Panc1 (cell line): ENCODE measurements around the gene USF1. TPM values are rescaled to one million over a fixed set of nuclear protein-coding genes. Genes with fewer than 3 reads are reported as not detected.

Experiments
- ATAC-seq: fragments of 200-7000 bp; cut with Tn5 transposase; 2 replicates; pipeline ENCODE4 v1.9.1; 2020; ENCODE audit warnings: mild to moderate bottlenecking, moderate library complexity
- BruUV-seq: library from RNA; stranded (reverse); fragments of 400-500 nt; replicated peaks from 2 replicates; lab custom pipeline; 2021; lab: Mats Ljungman, UMichigan
- CTCF ChIA-PET: fragments of 300-600 bp; sonication (Branson Sonifier 250); formaldehyde crosslinking; loops from one replicate; lab custom pipeline; 2022; ENCODE audit warnings: antibody characterized with exemption; lab: Charles Lee
- POLR2A ChIA-PET: fragments of 300-600 bp; sonication (Branson Sonifier 250); formaldehyde crosslinking; loops from one replicate; lab custom pipeline; 2022; ENCODE audit warnings: antibody characterized with exemption; lab: Charles Lee
- DNase-seq: peaks from one replicate; pipeline ENCODE4 v3.0.0-alpha.2; 2010; ENCODE audit warnings: low read depth, low spot score
- H3K27ac ChIP-seq: 2 replicates; pipeline ENCODE4 v1.5.1; 2011; ENCODE audit warnings: mild to moderate bottlenecking, low read length, inconsistent platforms
- H3K27me3 ChIP-seq: fragments of 200-500 bp; sonication (Bioruptor generic); 2 replicates; pipeline ENCODE4 v1.6.0; 2014; ENCODE audit warnings: low read length, inconsistent platforms; ENCODE audit not compliant: control insufficient read depth, insufficient read depth
- H3K36me3 ChIP-seq: fragments of 200-500 bp; sonication (Bioruptor generic); 2 replicates; pipeline ENCODE4 v1.5.1; 2014; ENCODE audit warnings: inconsistent platforms, mild to moderate bottlenecking, low read length, moderate library complexity; ENCODE audit not compliant: control insufficient read depth, insufficient read depth
- H3K4me1 ChIP-seq: 2 replicates; pipeline ENCODE4 v1.5.1; 2011; ENCODE audit warnings: inconsistent platforms, mild to moderate bottlenecking, low read length, moderate library complexity; ENCODE audit not compliant: control insufficient read depth, insufficient read depth
- H3K4me3 ChIP-seq, 2 experiments: 2 replicates each; pipeline ENCODE4 v1.5.1; 2011 to 2012; ENCODE audit warnings: low read depth in 2 of 2, low read length in 2 of 2, mild to moderate bottlenecking in 2 of 2, inconsistent platforms in 1 of 2, moderate library complexity in 1 of 2
- H3K9me3 ChIP-seq: fragments of 200-500 bp; sonication (Bioruptor generic); 2 replicates; pipeline ENCODE4 v1.5.1; 2014; ENCODE audit warnings: low read depth, mild to moderate bottlenecking, inconsistent platforms, low read length, moderate library complexity; ENCODE audit not compliant: control insufficient read depth, insufficient read depth
- CTCF ChIP-seq: fragments of 450-650 bp; IDR thresholded peaks from 2 replicates; pipeline ENCODE4 v1.5.1; 2017; ENCODE audit warnings: mild to moderate bottlenecking
- POLR2AphosphoS5 ChIP-seq: IDR thresholded peaks from 2 replicates; pipeline ENCODE4 v1.6.1; 2012; ENCODE audit warnings: mild to moderate bottlenecking, low read depth, low read length, moderate library complexity
- REST ChIP-seq, 2 experiments: IDR thresholded peaks; 2 replicates each; pipeline ENCODE4 v1.6.1; 2011 to 2012; ENCODE audit warnings: low read depth in 2 of 2, control low read depth in 1 of 2, low read length in 1 of 2, mild to moderate bottlenecking in 1 of 2, moderate library complexity in 1 of 2; ENCODE audit not compliant: insufficient read depth in 1 of 2
- SIN3A ChIP-seq: IDR thresholded peaks from 2 replicates; pipeline ENCODE4 v1.6.1; 2012; ENCODE audit warnings: low read depth, mild to moderate bottlenecking, low read length, moderate library complexity, borderline replicate concordance; ENCODE audit not compliant: insufficient read depth
- TCF7L2 ChIP-seq: IDR thresholded peaks from 2 replicates; pipeline ENCODE4 v1.6.1; 2011; ENCODE audit warnings: mild to moderate bottlenecking, low read depth, low read length, inconsistent platforms
- in situ Hi-C: cut with HindIII; loops from 2 replicates; pipeline ENCODE4 v1.10.0; 2016; ENCODE audit warnings: low sequenced_read_pairs, low pct_unique_long_range_greater_than_20kb
- intact Hi-C: fragments of 100-400 bp; cut with micrococcal nuclease; formaldehyde crosslinking; loops from one replicate; pipeline ENCODE4 v1.10.0; 2022; ENCODE audit not compliant: unreplicated experiment
- total RNA-seq: library from RNA; stranded (reverse); gene quantifications from one replicate; pipeline ENCODE4 v1.2.1, GENCODE V29; 2021; ENCODE audit not compliant: unreplicated experiment

The USF1 gene
- total RNA-seq, 1 experiment from 2014 or later = 57.7 TPM

GRCh38 chr1:161070761-161071160 is 25.0 kb upstream of the USF1 start:
- DNase-seq (no peak), ATAC-seq (no peak)
- ChIA-PET CTCF (no interaction called here), POLR2A (no interaction called here)
- no peaks in the 10 kb centered on the region for H3K9me3 ChIP-seq
- intact Hi-C loops = no loop called here
- no peak overlapping the region for H3K4me3 ChIP-seq
- TF ChIP-seq TCF7L2 (no peak), CTCF (no peak), SIN3A (no peak), REST (IDR thresholded peaks at IDR 0.05; ENCODE audit: insufficient read depth in 1 of 2, low read depth in 2 of 2, low read length in 1 of 2) (no peak), POLR2AphosphoS5 (no peak)
- H3K27me3 ChIP-seq = no peaks in the 10 kb centered on the region
- no peaks in the 10 kb centered on the region for H3K4me1 ChIP-seq
- in situ Hi-C loops = no loop called here
- BruUV-seq = no TSS peak
- no peaks in the 10 kb centered on the region for H3K36me3 ChIP-seq
- no peak overlapping the region for H3K27ac ChIP-seq

GRCh38 chr1:161069731-161070270 is 24.0 kb upstream of the USF1 start, which contains the start of gene ARHGAP30:
Gene ARHGAP30, minus strand, starts transcription at chr1:161069891. Its CDS starts 267 bp downstream, at chr1:161069624.
- H3K9me3 ChIP-seq = no peaks in the 10 kb centered on the region
- H3K27me3 ChIP-seq = no peaks in the 10 kb centered on the region
- BruUV-seq = no TSS peak
- no peaks in the 10 kb centered on the region for H3K36me3 ChIP-seq
- intact Hi-C loops (no loop called here), in situ Hi-C loops (no loop called here)
- no peak for ATAC-seq
- no peak within 1 kb of the TSS for H3K27ac ChIP-seq
- no peak within 1 kb of the TSS for H3K4me3 ChIP-seq
- POLR2A ChIA-PET = no interaction called here
- CTCF ChIA-PET = no interaction called here
- H3K4me1 ChIP-seq = no peaks in the 10 kb centered on the region
- DNase-seq = no peak
- TF ChIP-seq SIN3A (no peak), REST (IDR thresholded peaks at IDR 0.05; ENCODE audit: insufficient read depth in 1 of 2, low read depth in 2 of 2, low read length in 1 of 2) (no peak), CTCF (no peak), TCF7L2 (no peak), POLR2AphosphoS5 (no peak)
